ENCODE measurements around the gene CERS4. TPM values are rescaled to one million over a fixed set of nuclear protein-coding genes. Genes with fewer than 3 reads are reported as not detected.

The CERS4 gene
- total RNA-seq, 1 donor from 2014 or later, result 81.5 TPM

DNA sequence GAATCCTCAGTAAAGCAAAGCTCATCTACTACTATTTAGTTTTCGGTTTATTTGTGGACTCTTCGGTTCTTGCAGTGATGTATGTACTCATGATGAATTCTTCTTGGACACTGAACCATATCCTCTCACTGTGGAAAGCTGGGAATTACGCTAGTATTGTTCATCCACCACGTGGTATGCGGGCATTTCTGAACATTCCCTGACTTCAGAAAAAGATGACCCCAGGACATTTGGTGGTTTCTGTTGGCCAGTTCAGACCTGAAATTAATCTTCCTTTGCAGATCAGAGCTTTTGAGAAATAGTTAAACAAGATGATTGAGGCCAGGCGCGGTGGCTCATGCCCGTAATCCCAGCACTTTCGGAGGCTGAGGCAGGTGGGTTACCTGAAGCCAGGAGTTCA, 34.5 kb upstream of the CERS4 start:
- Histone ChIP-seq H3K27ac (no peak overlapping the region), H3K36me3 (no peaks in the 10 kb centered on the region), H3K9me3 (no peaks in the 10 kb centered on the region), H3K4me1 (no peaks in the 10 kb centered on the region), H3K4me3 (no peak overlapping the region), H3K27me3 (no peaks in the 10 kb centered on the region)
- intact Hi-C loops (cut with DNase I), result no loop called here
- TF ChIP-seq, protein P1, sequence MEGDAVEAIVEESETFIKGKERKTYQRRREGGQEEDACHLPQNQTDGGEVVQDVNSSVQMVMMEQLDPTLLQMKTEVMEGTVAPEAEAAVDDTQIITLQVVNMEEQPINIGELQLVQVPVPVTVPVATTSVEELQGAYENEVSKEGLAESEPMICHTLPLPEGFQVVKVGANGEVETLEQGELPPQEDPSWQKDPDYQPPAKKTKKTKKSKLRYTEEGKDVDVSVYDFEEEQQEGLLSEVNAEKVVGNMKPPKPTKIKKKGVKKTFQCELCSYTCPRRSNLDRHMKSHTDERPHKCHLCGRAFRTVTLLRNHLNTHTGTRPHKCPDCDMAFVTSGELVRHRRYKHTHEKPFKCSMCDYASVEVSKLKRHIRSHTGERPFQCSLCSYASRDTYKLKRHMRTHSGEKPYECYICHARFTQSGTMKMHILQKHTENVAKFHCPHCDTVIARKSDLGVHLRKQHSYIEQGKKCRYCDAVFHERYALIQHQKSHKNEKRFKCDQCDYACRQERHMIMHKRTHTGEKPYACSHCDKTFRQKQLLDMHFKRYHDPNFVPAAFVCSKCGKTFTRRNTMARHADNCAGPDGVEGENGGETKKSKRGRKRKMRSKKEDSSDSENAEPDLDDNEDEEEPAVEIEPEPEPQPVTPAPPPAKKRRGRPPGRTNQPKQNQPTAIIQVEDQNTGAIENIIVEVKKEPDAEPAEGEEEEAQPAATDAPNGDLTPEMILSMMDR (IDR thresholded peaks at IDR 0.05), result no peak
- TF ChIP-seq POLR2A (IDR thresholded peaks at IDR 0.05) (no peak), POLR2AphosphoS5 (IDR thresholded peaks at IDR 0.05; ENCODE audit: insufficient read depth in 1 of 2, low read depth in 1 of 2) (no peak)
- DNase-seq (ENCODE audit: extremely low spot score in 2 of 2), result no peak

DNA sequence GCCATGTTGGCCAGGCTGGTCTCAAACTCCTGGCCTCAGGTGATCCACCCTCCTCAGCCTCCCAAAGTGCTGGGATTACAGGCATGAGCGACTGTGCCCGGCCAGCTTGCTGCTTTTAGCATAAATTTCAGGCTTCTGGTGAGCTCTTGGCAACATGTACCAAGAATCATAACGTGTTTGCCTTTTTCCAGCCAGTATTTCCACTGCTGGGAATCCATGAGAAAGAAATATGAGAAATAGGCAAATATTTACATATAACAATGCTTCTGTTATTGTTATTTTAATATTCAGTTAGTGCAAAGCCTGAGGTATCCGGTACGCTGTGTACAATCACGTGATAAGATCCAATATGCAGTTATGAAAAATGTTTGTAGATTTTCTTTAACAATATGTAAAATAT, 29.2 kb upstream of the CERS4 start:
- intact Hi-C loops (cut with DNase I), result no loop called here
- H3K36me3 ChIP-seq, result no peaks in the 10 kb centered on the region
- H3K9me3 ChIP-seq, result no peaks in the 10 kb centered on the region
- H3K4me1 ChIP-seq, result no peaks in the 10 kb centered on the region
- no peak for DNase-seq (ENCODE audit: extremely low spot score in 2 of 2)
- H3K27me3 ChIP-seq, result no peaks in the 10 kb centered on the region
- H3K4me3 ChIP-seq, result no peak overlapping the region
- no peak for TF ChIP-seq POLR2AphosphoS5 (IDR thresholded peaks at IDR 0.05; ENCODE audit: insufficient read depth in 1 of 2, low read depth in 1 of 2)
- no peak for TF ChIP-seq POLR2A (IDR thresholded peaks at IDR 0.05)
- TF ChIP-seq, protein P1 (IDR thresholded peaks at IDR 0.05), result no peak
- no peak overlapping the region for H3K27ac ChIP-seq

DNA sequence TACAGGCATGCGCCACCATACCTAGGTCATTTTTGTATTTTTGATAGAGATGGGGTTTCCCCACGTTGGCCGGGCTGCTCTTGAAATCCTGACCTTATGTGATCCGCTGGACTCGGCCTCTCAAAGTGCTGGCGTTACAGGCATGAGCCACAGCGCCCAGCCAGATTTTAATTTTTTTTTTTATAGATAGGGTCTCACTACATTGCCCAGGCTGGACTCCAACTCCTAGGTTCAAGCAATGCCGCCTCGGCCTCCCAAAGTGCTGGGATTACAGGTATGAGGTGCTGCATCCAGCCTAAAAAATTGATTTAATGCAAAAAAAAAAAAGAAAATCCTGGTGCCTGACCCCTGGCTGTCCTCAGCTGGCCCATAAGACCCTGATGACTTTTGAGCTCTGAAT, 24.9 kb upstream of the CERS4 start:
- no peaks in the 10 kb centered on the region for H3K27me3 ChIP-seq
- intact Hi-C loops (cut with DNase I), result no loop called here
- no peak overlapping the region for H3K4me3 ChIP-seq
- no peak overlapping the region for H3K27ac ChIP-seq
- H3K4me1 ChIP-seq, result no peaks in the 10 kb centered on the region
- no peaks in the 10 kb centered on the region for H3K9me3 ChIP-seq
- H3K36me3 ChIP-seq, result no peaks in the 10 kb centered on the region
- TF ChIP-seq, protein P1 (IDR thresholded peaks at IDR 0.05), result no peak
- TF ChIP-seq POLR2A (IDR thresholded peaks at IDR 0.05), result no peak
- no peak for TF ChIP-seq POLR2AphosphoS5 (IDR thresholded peaks at IDR 0.05; ENCODE audit: insufficient read depth in 1 of 2, low read depth in 1 of 2)
- DNase-seq (ENCODE audit: extremely low spot score in 2 of 2), result no peak

DNA sequence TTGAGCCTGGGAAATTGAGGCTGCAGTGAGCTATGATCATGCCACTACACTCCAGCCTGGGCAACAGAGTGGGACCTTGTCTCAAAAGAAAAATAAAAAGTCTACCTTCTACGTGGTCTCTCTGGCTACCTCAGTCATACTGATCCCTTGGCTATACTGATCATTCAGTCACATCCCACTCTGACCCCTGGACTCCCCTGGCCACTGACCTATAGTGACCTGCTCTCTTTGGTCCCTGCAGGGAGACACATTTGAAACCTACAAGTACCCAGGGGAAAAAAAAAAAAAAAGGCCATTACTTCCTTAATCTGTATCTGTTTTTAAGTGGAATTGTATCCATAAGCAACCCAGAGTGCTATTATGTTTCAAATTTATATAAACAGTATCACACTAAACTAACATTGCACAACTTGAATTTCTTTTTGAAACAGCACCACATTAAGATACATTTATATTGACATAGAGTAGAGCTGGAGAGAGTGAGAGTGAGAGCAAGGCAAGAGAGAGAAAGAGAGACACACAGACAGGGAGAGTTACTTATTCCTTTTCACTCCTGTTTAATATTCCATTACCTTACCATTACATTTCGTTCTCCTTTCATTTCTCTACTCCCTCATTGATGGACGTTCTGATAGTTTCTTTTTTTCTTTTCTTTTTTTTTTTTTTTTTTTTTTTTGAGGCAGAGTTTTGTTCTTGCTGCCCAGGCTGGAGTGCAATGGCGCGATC, 23.7 kb upstream of the CERS4 start:
- no peak for TF ChIP-seq POLR2A (IDR thresholded peaks at IDR 0.05)
- TF ChIP-seq POLR2AphosphoS5 (IDR thresholded peaks at IDR 0.05; ENCODE audit: insufficient read depth in 1 of 2, low read depth in 1 of 2), result no peak
- TF ChIP-seq, protein P1 (IDR thresholded peaks at IDR 0.05), result no peak
- DNase-seq (ENCODE audit: extremely low spot score in 2 of 2), result no peak
- intact Hi-C loops (cut with DNase I), result no loop called here
- Histone ChIP-seq H3K4me1 (no peaks in the 10 kb centered on the region), H3K27me3 (no peaks in the 10 kb centered on the region), H3K27ac (no peak overlapping the region), H3K4me3 (no peak overlapping the region), H3K36me3 (no peaks in the 10 kb centered on the region), H3K9me3 (no peaks in the 10 kb centered on the region)

DNA sequence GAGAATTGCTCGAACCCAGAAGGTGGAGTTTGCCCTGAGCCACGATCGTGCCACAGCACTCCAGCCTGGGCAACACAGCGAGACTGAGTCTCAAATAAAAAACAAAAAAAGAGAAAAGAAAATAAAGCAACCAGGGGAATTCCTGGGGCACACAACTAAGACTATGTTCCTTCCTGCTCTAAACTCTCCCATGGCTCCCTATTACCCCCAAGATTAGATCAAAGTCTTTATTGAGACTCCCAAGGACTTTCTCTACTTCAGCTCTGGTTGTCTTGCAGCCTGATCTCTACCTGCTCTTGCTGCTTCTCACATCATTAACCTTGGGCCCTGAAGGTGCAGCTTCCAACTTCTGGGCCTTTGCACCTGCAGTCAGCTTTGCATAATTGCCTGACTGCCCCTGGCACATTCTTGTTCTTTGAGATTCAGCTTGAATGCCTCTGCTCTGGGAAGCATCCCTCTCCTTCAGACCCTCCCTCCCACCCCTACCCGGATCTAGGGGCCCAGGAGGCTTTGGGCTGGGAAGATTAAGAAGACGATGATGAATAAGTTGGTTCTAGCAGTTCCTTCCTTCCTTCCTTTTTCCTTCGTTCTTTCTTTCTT, 16.8 kb upstream of the CERS4 start:
- no peak overlapping the region for H3K4me3 ChIP-seq
- TF ChIP-seq, protein P1 (IDR thresholded peaks at IDR 0.05), result no peak
- no peak for TF ChIP-seq POLR2A (IDR thresholded peaks at IDR 0.05)
- no peak for TF ChIP-seq POLR2AphosphoS5 (IDR thresholded peaks at IDR 0.05; ENCODE audit: insufficient read depth in 1 of 2, low read depth in 1 of 2)
- no peaks in the 10 kb centered on the region for H3K27me3 ChIP-seq
- no peak for DNase-seq (ENCODE audit: extremely low spot score in 2 of 2)
- no peak overlapping the region for H3K27ac ChIP-seq
- no peaks in the 10 kb centered on the region for H3K9me3 ChIP-seq
- intact Hi-C loops (cut with DNase I), result no loop called here
- H3K36me3 ChIP-seq, result no peaks in the 10 kb centered on the region
- peaks cover 8% of the 10 kb centered on the region for H3K4me1 ChIP-seq

Measured in vagina (tissue), 2 donors.